ENCODE measurements around the gene IL16.
"Not testable (repeated sequence)": the region's sequence is repeated elsewhere in the genome, so short reads cannot be mapped to it uniquely, and the experiment has no call there.

The IL16 gene

DNA sequence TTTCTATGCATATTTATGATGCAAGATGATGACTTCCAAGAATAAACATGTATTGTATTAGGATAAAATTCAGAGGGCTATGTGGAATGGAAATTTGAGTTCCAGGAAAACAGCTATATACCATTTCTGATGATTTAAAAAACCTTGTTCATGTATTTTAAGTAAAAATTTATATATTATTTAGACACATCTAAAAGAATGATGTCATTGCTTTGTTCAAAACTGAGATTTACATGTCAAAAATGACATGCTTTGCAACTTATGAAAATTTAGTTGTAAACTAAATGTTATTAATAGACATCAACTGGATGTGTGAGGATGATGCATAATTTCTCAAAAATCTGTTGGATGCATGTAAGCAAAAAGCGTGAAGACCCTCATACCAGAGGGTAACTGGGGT, 125.0 kb downstream of the IL16 start:
- no peak for DNase-seq

DNA sequence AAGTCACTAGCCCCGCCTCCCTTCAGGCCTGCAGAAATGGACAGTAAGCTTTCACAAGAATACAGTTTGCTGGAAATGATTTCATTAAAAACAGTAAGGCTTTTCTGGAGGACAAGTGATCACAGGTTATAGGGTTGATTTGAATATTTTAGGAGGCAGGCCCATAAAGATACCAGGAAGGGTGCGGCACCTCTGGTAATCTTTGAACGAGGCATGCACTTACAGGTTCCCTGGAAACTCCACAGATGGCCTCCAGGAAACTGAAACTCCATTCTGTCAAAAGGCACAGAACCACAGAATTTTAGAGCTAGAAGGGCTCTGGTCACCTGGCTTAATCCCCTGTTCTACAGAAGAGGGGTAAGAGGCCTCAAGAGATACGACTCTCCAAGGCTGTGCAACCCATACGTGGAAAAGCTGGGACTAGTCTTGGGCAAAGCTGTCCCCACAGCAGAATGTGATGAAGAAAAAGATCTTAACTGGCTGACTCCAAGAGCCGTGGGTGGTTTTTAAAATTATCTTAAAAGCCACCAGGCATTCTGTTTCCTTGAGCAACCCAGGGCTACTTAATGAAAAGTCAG, 126.1 kb downstream of the IL16 start:
- DNase-seq: no peak

DNA sequence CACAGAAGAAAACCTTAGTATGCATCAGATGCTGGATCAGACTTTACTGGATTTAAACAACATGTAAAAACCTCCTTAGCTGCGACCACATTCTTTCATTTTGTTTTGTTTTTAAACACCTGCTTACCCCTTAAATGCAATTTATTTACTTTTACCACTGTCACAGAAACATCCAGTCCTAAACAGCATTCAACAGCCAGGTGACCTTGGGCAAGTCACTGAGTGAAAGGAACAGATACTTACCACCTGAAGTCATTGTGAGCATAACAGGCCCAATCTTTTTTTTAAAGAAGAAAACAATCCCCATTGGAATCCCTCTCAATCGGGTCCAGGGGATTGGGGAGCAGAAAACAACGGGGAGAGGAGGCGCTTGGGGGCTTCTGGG, 126.9 kb downstream of the IL16 start:
- no peak for DNase-seq

DNA sequence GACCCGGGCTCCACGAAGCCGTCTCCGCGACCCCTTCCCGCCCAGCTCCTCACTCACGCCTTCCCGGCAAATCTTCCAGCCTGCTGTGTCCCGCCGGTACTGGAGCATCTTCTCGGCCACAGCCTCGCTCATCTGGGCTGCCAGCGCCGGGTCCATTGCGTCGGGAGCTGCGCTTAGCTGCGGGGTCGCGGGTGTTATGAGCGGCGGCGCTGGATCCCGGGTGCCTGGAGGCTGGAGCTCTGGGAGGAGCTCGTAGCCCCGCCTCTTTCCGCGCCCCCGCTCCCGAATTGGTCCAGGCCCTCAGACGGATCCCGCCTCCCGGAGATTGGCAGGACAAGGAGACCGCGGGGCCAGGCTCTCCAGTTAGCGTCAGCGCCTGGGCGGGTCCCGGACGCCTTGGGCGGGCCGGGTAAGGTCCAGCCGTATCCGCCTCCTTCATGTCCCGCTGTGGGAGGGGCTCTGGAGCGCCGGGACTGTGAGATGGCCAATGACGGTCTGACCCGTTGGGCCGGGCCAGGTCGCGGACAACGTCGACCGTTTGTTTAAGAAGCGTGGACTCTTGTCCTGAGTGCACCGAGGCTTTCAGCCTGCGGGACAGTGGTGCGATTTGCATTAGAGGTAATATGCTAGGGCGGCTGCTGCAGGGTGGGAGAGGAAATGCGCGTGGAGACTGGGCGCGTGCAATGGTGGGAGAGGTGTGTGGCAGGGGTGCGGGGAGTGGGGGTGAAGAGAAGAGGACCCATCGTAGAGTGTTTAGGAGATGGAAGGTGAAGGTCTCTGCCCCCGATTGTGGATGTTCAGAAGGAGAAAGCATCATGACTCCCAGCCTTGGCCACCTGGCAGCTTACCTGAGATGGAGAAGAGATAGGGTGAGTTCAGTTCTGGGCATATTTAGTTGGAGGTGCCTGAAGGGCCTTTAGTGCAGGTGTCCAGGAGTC, 127.5 kb downstream of the IL16 start, which contains the start of gene STARD5:
Gene STARD5 (minus strand): TSS at position 198 of the 938 bp plus-strand sequence. CDS start 42 bp downstream, at position 156.
- DNase-seq: peak; percentile 97 to 98

DNA sequence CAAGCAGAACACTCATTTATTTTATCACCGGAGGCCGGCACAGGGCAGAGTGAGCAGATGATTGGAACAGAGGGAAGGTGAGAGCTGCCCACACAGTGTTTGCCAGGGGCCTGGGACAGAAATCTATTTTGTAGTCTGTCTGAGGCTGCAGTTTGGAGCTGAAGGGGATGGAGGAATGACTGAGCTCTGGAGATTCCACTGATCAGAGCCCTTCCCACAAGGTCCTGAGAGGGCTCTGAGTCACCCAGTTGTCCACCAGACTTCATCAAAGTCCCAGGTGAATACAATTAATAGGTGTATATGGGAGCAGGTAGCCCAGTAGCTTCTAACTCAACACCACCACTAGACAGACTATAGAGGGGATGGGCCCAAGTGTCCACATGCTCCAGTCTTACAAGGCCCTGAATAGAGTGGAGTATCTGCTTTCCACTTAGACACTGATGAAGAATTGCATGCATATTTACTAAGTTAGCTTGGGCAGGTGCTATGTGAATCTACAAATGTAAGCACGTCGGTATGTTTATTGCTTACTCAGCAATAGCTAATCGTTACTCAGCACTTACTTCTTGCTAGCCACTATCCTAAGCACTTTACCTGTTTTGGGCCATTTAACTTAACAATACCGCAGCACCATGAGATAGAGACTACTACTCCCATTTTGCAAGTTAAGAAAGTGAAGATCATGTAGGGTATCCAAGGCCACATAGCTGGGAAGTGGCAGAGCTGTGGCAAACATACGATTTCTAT, 130.0 kb downstream of the IL16 start:
- DNase-seq: no peak

DNA sequence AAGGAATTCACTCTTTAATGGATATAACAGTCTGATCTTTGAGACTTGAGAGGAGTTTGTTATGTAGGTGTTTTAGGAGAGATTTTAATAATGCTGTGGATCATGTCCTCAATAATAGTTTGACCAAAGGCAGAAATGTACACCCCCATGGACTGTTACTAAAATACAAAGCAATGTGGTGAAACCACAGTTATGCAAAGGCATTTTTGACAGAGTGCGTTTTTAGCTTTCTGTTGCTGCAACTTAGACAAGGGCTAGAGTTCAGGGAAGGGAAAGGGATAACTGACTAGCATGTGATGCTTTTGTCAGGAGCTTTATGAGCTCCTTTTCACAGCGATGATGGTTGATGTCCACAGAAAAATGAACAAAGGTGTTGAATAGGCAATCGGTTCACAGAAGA, 130.8 kb downstream of the IL16 start:
- DNase-seq: no peak

DNA sequence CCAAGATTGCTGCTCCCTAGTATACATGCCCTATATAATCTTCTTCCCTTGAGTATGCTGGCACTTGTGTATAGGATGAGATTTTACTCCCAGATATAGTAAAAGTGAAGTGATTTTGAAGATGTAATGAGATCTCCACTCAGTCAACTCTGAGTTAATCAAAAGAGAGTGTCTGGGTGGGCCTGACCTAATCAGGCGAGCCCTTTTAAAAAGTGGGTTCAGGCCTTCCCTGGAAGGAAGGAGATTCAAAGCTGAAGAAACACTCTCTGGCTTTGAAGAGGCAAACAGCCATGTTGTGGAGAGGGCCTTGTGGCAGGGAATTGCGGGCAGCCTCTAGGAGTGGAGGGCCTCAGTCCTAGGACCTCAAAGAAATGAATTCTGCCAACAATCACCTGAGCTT, 132.8 kb downstream of the IL16 start:
- no peak for DNase-seq

DNA sequence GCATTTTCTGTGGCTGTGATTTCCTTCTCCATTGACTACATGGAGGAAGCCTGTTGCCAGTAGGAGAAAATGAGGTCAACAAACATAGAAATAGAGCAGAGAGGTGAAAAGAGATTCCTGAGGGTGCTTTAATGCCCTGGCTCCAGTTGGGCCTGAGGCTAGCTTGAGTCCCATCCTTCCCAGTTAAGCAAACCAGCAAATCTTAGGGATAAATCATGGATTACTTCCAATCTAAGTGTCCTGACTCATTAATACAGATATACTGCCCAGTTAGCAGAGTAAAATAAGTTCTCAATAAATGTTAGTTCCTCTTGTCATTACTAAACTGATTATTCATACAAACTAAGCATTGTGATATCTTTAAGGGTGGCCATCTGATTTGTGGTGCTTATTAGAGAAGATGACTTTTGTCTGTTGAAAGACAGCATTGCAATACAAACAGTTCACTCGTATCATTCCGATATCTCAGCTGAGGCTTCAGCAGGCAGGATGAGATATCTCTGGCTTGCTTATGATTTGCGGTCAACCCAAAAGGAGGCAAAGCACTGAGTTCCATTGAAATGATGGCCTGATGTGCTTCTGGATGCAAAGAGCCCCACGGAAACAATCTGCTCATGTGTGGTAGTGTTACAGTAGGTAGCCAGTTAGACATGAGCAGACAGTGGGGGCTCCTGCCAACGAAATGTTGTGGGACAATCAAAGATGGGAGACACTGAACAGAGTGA, 133.8 kb downstream of the IL16 start:
- no peak for DNase-seq

DNA sequence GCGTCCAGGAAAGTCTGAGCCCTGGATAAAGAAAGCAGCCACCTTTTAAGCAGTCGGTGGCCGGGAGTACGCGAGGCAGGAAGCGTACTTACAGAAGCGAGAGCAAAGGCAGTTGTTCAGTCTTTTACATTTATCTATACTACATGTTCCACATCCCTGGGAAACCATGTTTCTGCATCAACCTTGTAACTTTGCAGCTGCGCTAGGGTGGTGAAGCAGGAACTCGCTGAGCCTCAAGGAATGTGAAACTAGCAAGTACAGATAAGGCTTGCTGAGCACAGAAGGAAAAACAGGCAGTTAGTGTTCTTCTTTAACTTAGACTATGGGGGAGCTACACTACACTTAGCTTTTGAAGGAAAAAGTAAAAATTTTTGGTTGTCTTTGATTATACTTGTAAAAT, 134.5 kb downstream of the IL16 start:
- not testable (repeated sequence) for DNase-seq

DNA sequence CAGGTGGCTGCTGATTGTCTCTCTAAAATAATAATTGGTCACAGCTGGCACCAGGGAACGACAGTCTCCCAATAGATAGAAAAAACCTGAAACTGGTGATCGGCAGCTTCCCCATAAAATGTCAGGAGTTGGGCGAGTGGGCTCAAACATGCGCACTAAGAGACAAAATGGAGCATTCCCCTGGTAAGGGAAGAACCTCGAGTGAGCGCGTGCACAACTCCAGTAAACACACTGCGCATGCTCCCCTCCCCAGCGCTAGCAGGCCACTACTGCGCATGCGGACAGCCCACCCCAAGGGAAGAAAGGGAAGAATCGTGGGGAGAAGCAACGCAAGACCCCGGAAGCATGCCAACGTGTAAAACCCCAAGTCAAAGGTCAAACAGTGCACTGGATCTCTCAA, 134.9 kb downstream of the IL16 start:
- no peak for DNase-seq

DNA sequence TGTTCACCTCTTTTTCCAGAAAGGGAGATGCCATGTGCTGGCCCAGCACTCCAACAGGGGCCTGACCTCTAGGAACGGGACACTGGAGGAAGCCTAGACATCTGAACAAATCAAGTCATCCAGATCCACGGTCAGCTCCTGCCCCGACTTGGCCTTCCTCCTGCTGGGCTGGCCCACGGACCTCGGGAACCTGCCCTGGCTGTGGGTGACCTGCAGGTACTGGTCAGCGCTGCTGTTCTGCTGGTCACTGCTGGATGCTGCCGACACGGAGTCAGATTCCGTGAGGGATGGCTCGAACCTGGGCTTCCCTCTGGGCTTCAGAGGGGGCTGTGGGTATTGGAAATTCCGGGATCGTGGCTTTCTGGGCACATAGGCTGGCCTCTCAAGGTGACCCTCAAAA, 135.6 kb downstream of the IL16 start:
- DNase-seq: no peak

DNA sequence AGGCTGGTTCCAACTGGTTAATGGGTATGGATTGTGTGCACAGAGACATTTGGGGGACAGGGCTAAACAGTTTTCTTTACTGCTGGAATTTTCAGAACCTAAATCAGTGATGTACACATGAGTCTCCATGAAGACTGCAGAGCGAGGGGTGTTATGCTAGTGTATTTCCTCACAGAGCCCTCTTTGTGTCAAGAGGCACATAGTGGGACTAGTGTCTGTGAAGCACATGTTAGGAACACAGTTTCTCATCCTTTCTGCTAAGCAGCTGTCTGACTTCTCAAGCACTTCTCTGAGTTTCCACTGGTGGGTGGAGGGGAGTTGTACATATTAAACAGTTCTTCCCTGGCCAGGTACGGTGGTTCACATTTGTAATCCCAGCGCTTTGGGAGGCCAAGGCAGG, 136.7 kb downstream of the IL16 start:
- no peak for DNase-seq

DNA sequence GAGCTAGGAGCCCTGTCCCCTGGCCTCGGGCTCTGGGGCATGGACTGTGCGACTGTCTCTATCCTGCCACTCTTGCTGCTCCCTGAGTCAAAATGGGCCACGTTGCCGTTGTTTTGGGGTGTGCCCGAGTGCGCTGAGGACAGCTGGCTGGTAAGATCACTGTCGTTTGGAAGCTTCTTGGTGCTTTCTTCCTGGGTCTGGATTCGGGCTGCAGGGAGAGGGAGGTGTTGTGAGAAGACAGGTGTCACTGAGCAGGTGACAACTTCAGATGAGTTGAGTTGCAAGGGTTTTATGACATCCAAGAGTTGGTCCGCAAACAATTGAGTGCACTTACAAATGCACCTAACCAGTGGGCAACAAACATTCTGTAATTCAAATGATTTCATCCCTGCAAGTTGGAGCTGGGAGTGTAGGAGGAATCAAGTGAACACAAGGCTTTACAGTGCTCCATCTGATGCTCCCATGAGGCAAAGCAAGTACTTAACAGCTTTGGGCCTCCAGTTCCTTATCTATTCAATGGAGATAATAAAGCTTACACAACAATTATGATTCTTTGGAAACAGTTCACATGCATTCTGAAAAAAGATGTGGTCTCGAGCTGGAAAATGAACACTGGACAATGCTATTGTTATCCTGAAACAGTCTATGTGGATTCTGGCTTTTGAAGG, 138.2 kb downstream of the IL16 start:
- DNase-seq: no peak

DNA sequence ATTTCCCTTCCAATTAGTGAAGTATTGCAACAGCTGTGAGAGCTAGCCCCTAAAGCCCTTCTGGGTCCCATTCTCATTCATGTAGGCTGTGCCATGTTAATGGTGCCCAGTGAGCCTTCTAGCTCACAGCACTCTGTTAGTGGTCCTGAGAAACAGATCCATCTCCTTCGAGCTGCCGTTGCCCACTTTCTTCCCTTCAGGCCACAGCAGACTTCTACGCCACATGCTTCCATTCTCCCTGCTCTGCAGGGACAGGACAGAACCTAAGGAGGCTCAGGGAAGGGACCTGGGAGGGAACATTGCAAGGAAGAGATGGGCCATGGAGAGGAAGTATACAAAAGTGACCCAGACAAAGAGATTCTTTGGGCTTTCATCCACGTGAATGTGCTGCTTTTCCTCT, 139.0 kb downstream of the IL16 start:
- no peak for DNase-seq

DNA sequence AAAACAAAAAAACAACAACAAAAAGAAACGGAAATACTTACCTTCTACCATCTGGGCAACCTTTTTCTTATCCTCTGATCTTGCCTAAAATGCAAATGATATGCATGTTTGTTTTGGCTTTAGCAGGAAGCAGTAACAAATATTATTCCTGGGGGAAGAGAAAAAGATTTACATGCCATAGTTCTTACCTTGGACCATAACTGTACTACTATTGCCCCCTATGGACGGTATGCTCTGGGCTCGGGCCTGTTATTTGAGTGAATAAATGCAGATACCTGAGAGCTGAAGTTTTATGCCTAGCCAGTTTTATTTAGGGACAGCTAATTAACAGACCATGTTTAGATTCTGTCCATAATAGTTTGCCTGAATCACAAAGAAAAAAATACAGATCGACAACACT, 139.9 kb downstream of the IL16 start:
- DNase-seq: peak in 1 of 2 experiments; percentile 26

DNA sequence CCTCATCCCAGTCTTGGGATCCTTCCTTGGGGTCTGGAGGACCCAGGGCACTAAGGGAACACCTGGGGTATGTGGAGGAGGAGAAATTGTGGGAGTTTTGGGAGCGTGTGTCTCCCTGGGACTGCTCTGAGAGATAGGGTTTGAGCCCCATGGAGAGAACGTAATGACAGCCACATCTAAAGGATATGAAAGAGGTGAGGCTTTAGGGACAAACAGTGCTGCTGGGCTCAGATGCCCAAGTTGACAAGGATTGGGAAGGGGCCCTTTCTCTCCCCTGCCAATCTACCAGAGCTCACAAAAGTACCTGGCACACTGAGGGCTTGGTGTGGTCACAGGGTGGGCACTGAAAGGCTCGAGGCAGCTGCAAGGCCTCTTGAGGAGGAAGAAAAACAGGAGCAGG, 140.6 kb downstream of the IL16 start:
- DNase-seq: no peak

DNA sequence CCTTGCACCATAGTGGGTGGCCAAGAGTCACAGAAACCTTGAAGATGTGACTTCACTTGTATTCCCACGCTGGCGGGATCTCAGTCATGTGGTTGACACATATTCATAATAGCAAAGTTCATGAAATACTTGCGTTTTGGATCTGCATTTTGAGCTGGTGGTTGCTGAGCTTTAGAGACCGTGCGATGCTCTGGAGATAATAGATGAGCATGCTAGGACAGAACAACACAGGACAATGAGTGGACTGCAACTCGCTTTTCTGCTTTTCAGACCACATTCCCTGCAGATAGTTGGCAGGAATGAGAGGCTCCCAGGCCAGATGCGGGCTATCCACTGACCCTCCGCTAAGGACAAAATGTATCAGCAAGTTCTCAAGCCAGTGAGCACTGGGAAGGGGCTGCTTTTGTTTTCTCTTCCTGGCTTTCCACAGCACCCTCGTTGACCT, 141.1 kb downstream of the IL16 start:
- no peak for DNase-seq

DNA sequence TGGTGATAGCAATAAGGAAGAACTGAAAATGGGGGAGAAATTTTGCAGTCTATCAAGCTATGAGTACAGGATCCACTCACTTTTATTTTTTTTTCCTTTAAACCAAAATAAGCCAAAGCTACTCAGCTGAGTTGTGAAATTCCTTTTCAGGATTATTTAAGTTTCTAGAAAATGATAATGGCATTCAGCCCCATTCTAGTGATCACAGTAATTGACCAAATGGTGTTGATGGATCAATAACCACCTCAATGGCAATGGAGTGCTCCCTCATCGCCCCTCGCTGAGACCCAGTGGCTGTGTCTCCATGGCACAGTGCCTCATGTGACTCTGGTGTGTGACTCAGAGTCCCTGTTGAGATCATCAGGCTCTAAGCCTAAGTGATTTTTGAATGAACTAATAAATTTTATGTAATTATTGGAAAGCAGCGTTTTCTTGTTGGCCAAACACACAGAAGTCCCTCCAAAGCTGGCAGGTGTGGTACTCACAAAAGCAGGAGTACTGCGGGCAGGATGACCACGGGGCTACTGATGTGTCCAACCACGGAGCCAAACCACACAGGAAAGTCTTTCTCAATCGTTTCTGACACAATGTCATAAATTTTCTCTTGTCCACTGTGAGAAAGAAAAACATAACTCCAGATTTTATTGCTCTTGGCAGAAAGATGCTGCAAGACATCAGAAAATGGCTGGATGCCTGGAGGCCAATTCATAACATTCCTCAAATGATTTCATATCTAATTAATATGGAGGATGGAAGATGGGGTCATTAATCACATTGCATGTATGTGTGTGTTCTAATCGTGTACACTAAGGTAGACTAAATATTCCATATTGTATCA, 141.7 kb downstream of the IL16 start:
- DNase-seq: peak in 1 of 2 experiments; percentile 9

DNA sequence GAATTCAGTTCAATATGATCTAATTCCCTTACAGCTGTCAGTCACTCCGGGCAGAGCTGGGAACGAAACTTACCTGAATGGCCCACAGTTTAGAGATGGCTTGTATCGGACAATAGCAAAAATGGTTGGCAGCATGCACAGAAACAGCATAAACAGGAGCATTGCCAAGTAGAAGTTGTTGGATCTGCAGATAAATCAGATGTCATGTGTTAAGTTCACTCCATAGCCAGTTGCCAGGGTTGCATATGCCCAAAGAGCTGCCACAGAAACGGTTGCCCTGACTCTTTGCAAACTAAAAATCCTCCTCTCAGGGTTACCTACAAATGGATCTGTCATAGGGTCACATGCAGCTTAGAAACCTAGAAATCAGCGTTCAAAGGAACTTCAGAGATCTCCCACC, 142.6 kb downstream of the IL16 start:
- no peak for DNase-seq

DNA sequence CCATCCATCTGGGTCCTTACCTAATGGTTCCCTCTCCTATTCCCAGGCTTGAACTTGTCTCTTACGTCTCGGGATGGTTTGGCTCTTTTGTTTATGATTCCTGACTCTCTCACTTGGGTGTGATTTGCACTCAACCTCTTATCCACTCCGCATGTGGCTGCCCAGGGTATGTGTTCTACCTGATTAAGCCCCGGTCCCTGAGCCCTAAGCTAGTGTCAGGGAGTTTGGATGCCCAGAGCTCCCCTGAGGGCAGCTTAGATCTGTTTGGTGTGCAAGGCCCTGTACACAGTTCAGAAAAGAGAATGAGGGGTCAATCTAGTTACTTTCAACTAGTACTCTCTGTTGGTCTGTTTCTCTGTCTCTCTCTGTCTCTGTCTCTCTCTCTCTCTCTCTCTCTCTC, 143.2 kb downstream of the IL16 start:
- no peak for DNase-seq

DNA sequence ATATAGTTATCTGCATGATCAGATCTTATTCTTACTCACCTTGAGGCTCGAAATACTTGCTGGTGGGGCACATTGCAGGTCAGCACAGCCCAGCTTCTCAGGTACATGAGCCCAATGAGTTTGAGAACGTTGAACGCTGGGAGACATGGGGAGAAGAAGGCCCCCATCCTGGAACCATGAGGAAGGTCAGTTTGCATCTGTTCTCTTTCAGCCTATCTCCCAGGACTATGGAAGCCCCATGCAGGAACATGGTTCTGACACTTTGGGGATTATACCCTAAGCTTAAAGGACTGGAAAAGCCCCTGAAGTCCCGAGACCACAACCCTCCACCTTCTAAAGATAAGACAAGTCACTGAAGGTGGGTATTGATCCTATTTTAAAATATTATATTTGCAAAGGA, 144.7 kb downstream of the IL16 start:
- no peak for DNase-seq

Measured in SW 1271 (cell line).